HG03064 (cell line): ENCODE measurements around the gene ESPNL.
"Not testable (repeated sequence)": the region's sequence is repeated elsewhere in the genome, so short reads cannot be mapped to it uniquely, and the experiment has no call there.

Source experiments
- ATAC-seq: cut with Tn5 transposase; IDR thresholded peaks from one replicate; pipeline ENCODE4 v1.9.1; 2021; ENCODE audit warnings: low read depth; ENCODE audit not compliant: unreplicated experiment

Gene ESPNL

GRCh38 chr2:238167761-238168160 lies 67.6 kb downstream of the ESPNL start:
- no peak for ATAC-seq

DNA sequence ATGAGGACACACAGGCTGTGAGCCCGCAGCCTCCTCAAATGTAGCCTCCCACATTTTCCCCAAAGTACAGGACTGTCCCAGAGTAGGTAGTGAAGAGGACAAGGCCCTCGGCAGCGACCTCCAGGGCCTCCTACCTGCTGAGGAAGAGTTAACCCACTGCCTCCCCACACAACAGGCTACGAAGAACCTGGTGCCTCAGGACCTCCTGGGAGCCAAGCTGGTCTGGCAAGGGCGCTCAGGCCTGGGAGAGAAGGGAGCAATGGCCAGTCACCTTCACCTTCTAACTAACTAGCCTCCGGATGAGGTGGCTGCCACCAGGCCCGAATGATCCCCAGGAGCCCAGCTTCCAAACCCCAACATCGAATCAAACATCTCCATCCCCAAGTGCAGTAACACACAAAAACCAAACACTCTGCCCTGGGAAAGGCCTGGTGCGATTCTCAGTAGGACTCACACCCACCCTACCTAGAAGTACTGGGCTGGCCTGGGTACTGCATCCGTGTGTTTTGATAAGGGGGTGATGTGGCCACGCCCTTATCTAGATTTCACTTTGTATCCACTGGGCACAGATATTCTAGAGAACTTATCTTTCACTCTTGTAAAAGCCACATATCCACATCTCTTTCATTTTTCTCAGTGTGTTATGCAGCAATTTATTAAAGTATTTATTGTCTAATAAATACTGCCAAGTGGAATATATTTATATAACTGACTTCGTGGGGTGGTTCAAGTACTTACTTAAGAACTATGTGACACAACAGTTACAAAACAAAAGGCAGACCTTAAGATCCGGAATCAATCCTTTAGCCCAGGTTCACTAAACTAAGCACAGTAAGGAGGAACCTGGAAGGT lies 68.3 kb downstream of the ESPNL start:
- no peak for ATAC-seq

- ATAC-seq = no peak
Observed at GRCh38 chr2:238169048-238169707, 69.0 kb downstream of the ESPNL start.

- no peak for ATAC-seq
Observed at GRCh38 chr2:238169708-238170251, 69.6 kb downstream of the ESPNL start.

- no peak for ATAC-seq
Observed at GRCh38 chr2:238170386-238171071, 70.4 kb downstream of the ESPNL start.

DNA sequence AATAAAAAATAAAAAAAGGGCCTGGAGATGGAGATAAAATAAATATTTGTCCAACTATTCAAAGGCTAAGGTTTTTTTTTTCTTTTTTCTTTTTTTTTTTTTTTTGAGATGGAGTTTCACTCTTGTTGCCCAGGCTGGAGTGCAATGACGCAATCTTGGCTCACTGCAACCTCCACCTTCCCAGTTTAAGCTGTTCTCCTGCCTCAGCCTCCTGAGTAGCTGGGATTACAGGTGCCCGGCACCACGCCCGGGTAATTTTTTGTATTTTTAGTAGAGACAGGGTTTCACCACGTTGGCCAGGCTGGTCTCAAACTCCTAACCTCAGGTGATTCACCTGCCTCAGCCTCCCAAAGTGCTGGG lies 70.9 kb downstream of the ESPNL start:
- ATAC-seq = not testable (repeated sequence)

DNA sequence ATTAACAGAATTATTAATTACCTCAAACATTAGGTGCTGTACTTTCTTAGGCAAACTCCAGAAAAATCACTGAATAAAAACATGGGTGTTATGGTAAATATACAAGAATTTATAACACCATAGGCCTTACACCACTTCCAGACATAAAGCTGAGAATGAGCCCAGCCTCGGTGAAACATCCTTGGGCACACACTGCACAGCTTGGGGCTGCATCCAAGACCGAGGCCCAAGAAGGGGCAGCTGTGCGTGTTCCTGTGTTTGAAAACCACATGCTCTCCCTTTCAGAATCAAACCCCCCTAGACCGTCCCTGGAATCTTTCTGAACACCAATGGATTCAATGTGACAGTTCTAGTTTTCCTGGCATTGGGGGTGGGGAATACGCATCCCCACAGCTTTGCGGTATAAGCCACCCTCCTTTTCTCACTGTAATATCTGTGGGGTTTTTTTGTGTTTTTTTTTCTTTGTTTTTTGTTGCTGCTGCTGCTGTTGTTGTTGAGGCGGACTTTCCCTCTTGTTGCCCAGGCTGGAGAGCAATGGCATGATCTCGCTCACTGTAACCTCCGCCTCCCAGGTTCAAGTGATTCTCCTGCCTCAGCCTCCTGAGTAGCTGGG lies 71.5 kb downstream of the ESPNL start:
- no peak for ATAC-seq

DNA sequence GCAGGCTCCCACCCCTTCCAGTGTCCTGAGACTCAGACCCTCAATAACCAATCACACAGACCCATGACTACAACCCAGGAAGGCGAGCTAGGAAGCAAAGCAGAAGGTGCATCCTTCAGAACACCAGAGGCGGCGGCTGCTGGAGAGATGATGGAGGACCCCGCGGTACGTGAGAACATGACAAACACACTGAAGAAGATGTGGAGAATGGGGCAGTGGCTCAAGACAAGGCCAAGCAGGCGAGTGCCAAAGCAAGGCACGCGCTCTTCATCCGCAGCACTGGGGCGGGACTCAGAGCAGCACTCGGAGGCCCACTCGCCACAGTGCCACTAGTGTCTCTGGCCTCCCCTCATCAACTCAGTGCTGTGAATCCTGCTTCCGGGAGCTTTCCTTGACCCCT lies 72.3 kb downstream of the ESPNL start:
- ATAC-seq = no peak

DNA sequence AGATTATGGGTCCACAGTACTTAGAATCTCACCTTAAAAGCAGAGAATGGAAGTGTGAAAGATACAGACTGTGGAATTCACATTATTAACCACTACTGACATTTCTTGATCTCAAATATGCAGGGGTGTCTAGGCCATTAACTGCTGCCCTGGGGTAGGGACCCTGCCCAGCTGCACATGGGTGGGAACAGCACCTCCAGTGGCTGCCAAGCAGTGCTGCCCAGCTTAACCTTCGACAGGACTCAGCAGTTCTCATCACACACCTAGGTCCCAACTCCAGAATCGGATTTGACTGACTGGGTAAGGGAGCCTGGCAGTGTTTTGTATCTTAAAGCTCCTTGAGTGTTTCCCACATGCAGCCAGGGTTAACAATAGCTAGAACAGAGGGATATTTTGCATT lies 73.6 kb downstream of the ESPNL start:
- no peak for ATAC-seq

- ATAC-seq = no peak
Observed at GRCh38 chr2:238174291-238174690, 74.2 kb downstream of the ESPNL start.

- ATAC-seq = no peak
Observed at GRCh38 chr2:238174701-238175100, 74.6 kb downstream of the ESPNL start.

DNA sequence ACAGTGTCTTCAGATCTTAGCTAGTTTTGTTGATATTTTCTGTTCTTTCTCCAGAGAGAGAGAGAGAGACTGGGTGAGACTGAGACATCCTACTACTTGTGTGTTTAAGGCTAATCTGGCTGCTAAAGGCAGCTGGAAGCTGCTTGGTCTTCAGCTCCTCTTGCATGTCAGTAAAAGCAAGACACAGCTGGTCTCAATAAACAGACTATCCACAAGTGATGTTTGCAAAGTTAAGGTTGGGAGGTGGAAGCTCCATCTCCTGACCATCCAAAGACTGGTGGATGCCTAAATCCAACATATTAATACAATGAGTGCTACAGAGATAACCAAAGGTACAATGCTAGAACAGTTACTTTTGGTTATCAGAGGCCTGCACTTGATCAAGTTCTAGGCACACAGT lies 76.5 kb downstream of the ESPNL start:
- no peak for ATAC-seq

DNA sequence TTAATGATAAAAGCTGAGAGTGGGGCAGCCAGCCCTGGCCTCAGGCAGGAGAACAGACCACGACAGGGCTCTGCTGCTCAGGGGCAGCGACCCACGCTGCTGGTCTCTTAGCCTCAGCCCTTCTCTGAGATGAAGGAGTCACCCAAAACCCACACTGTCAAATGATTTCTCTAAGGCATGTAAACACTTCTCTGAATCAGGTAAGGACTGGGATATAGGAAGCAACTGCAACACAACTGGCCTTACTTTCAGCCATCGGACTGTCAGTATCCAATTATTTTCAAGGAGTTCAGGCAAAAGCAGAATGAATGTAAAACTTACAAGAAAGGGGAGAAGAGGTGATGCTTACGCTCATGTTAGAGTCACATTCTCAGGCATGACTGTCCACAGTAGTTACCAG lies 80.4 kb downstream of the ESPNL start:
- ATAC-seq = no peak

DNA sequence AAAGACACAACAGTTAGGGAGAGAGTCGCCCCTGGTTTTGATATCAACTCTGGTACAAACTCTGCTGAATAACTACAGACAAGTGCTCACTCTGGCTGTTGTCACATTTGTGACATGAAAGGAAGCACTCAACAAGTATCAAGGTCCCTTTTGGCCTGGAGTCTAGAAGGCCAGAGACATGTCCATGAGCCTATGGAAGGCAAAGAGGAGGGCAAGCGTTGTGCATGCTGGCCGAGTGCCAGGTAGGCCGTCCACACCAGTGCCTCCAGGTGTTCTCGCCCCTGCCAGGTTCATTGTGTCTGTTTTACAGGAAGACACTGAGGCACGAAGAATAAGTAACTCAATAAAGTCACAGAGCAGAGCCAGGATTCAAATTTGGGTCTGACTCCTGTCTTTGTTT lies 82.2 kb downstream of the ESPNL start:
- no peak for ATAC-seq
